ENCODE results near the gene EPO. TPM values are rescaled to one million over a fixed set of nuclear protein-coding genes. Genes with fewer than 3 reads are reported as not detected.
"Not testable (repeated sequence)": the region's sequence is repeated elsewhere in the genome, so short reads cannot be mapped to it uniquely, and the experiment has no call there.

The EPO gene
- total RNA-seq, 1 donor from 2014 or later = 0.29 TPM

DNA sequence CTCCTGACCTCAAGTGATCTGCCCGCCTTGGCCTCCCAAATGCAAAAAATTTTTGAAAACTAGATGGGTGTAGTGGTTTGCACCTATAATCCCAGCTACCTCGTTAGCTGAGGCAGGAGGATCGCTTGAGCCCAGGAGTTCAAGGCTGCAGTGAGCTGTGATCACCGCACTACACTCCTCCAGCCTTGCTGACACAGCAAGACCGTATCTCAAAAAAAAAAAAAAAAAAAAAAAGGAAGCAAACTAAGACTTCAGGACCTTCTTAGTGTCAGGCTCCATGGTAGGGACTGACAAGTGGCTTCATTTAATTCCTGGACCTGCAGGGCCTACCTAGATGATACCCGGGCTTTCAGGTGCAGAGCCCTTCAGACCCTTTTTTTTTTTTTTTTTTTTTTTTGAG is 11.9 kb upstream of the EPO start:
- peaks cover 10% of the 10 kb centered on the region for H3K4me1 Mint-ChIP-seq (ENCODE audit: low read depth)
- DNase-seq (ENCODE audit: low spot score, unreplicated experiment) = no peak
- H3K4me3 Mint-ChIP-seq (ENCODE audit: low read depth) = peak overlapping the region; percentile 35
- H3K27ac Mint-ChIP-seq = no peak overlapping the region
- no peaks in the 10 kb centered on the region for H3K27me3 Mint-ChIP-seq
- TF ChIP-seq, protein P1, sequence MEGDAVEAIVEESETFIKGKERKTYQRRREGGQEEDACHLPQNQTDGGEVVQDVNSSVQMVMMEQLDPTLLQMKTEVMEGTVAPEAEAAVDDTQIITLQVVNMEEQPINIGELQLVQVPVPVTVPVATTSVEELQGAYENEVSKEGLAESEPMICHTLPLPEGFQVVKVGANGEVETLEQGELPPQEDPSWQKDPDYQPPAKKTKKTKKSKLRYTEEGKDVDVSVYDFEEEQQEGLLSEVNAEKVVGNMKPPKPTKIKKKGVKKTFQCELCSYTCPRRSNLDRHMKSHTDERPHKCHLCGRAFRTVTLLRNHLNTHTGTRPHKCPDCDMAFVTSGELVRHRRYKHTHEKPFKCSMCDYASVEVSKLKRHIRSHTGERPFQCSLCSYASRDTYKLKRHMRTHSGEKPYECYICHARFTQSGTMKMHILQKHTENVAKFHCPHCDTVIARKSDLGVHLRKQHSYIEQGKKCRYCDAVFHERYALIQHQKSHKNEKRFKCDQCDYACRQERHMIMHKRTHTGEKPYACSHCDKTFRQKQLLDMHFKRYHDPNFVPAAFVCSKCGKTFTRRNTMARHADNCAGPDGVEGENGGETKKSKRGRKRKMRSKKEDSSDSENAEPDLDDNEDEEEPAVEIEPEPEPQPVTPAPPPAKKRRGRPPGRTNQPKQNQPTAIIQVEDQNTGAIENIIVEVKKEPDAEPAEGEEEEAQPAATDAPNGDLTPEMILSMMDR (IDR thresholded peaks at IDR 0.05; ENCODE audit: unreplicated experiment) = no peak
- no peaks in the 10 kb centered on the region for H3K9me3 Mint-ChIP-seq (ENCODE audit: low read depth)
- peaks cover 2% of the 10 kb centered on the region for H3K36me3 Mint-ChIP-seq (ENCODE audit: insufficient read depth)

GRCh38 chr7:100710452-100710851 is 9.8 kb upstream of the EPO start:
- Mint-ChIP-seq H3K9me3 (ENCODE audit: low read depth) (no peaks in the 10 kb centered on the region), H3K4me3 (ENCODE audit: low read depth) (no peak overlapping the region), H3K27me3 (peaks cover 2% of the 10 kb centered on the region), H3K27ac (no peak overlapping the region), H3K4me1 (ENCODE audit: low read depth) (peaks cover 10% of the 10 kb centered on the region), H3K36me3 (ENCODE audit: insufficient read depth) (peaks cover 2% of the 10 kb centered on the region)
- TF ChIP-seq, protein P1 (IDR thresholded peaks at IDR 0.05; ENCODE audit: unreplicated experiment) = no peak
- no peak for DNase-seq (ENCODE audit: low spot score, unreplicated experiment)

DNA sequence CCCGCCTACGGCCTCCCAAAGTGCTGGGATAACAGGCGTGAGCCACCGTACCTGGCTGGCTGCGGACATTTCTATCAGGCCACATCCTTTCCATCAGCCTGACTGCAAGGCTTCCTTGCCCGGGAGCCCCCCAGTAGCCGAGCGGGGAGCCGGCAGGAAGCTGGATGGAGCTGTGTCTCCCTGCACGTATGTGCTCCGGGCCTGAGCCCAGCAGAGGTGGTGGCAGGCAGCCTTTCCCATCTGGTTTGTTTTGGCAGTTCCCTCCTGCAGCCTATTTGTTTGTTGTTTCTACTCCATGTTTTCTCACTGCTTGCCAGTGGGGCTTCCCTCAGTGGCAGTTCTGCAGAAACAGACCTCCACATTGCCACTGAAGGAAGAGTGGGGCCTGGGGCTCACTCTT is 8.9 kb upstream of the EPO start:
- H3K4me3 Mint-ChIP-seq (ENCODE audit: low read depth) = no peak overlapping the region
- no peak for DNase-seq (ENCODE audit: low spot score, unreplicated experiment)
- H3K27me3 Mint-ChIP-seq = peaks cover 3% of the 10 kb centered on the region
- H3K4me1 Mint-ChIP-seq (ENCODE audit: low read depth) = peaks cover 10% of the 10 kb centered on the region
- TF ChIP-seq, protein P1 (IDR thresholded peaks at IDR 0.05; ENCODE audit: unreplicated experiment) = no peak
- H3K9me3 Mint-ChIP-seq (ENCODE audit: low read depth) = no peaks in the 10 kb centered on the region
- no peak overlapping the region for H3K27ac Mint-ChIP-seq
- peaks cover 2% of the 10 kb centered on the region for H3K36me3 Mint-ChIP-seq (ENCODE audit: insufficient read depth)

GRCh38 chr7:100714725-100715124 is 5.5 kb upstream of the EPO start:
- TF ChIP-seq, protein P1 (IDR thresholded peaks at IDR 0.05; ENCODE audit: unreplicated experiment) = no peak
- no peaks in the 10 kb centered on the region for H3K4me1 Mint-ChIP-seq (ENCODE audit: low read depth)
- no peak for DNase-seq (ENCODE audit: low spot score, unreplicated experiment)
- peaks cover 14% of the 10 kb centered on the region for H3K9me3 Mint-ChIP-seq (ENCODE audit: low read depth)
- H3K27ac Mint-ChIP-seq = no peak overlapping the region
- peaks cover 21% of the 10 kb centered on the region for H3K27me3 Mint-ChIP-seq
- no peak overlapping the region for H3K4me3 Mint-ChIP-seq (ENCODE audit: low read depth)
- peaks cover 7% of the 10 kb centered on the region for H3K36me3 Mint-ChIP-seq (ENCODE audit: insufficient read depth)

- peaks cover 40% of the 10 kb centered on the region for H3K27me3 Mint-ChIP-seq
- H3K36me3 Mint-ChIP-seq (ENCODE audit: insufficient read depth); DNase-seq (ENCODE audit: low spot score, unreplicated experiment); H3K4me1 Mint-ChIP-seq (ENCODE audit: low read depth); H3K4me3 Mint-ChIP-seq (ENCODE audit: low read depth); H3K27ac Mint-ChIP-seq: not testable (repeated sequence)
- H3K9me3 Mint-ChIP-seq (ENCODE audit: low read depth) = peaks cover 14% of the 10 kb centered on the region
These were observed 3.2 kb upstream of the EPO start for GRCh38 chr7:100717073-100717472.

- no peak for DNase-seq (ENCODE audit: low spot score, unreplicated experiment)
- H3K9me3 Mint-ChIP-seq (ENCODE audit: low read depth) = peaks cover 14% of the 10 kb centered on the region
- peaks cover 57% of the 10 kb centered on the region for H3K27me3 Mint-ChIP-seq
- H3K4me3 Mint-ChIP-seq (ENCODE audit: low read depth) = peak overlapping the region; percentile 16
- TF ChIP-seq, protein P1 (IDR thresholded peaks at IDR 0.05; ENCODE audit: unreplicated experiment) = no peak
- no peak overlapping the region for H3K27ac Mint-ChIP-seq
- peaks cover 7% of the 10 kb centered on the region for H3K36me3 Mint-ChIP-seq (ENCODE audit: insufficient read depth)
- peaks cover 2% of the 10 kb centered on the region for H3K4me1 Mint-ChIP-seq (ENCODE audit: low read depth)
These were observed 567 bp upstream of the EPO start for GRCh38 chr7:100719523-100720278.
